Trophoblast cell (in vitro differentiated cells and primary cell): Measurements from ENCODE around the gene PASD1.
"Not testable (repeated sequence)": the region's sequence is repeated elsewhere in the genome, so short reads cannot be mapped to it uniquely, and the experiment has no call there.

ENCODE experiments used
- DNase-seq, 2 donors: peaks; one replicate each; pipeline ENCODE4 v3.0.0-alpha.2; 2016
- H2AFZ ChIP-seq: 2 replicates; pipeline ENCODE4 v1.6.1; 2013; ENCODE audit warnings: low read length, moderate library complexity, mild to moderate bottlenecking; ENCODE audit not compliant: insufficient read depth, poor library complexity
- H2AK5ac ChIP-seq: 2 replicates; pipeline ENCODE4 v1.6.1; 2013; ENCODE audit warnings: mild to moderate bottlenecking, low read length
- H2BK120ac ChIP-seq: 2 replicates; pipeline ENCODE4 v1.6.1; 2013; ENCODE audit warnings: low read length, mild to moderate bottlenecking, moderate library complexity; ENCODE audit not compliant: insufficient read depth, poor library complexity
- H2BK12ac ChIP-seq: 2 replicates; pipeline ENCODE4 v1.6.1; 2013; ENCODE audit warnings: mild to moderate bottlenecking, low read length, moderate library complexity
- H2BK5ac ChIP-seq: 2 replicates; pipeline ENCODE4 v1.6.1; 2013; ENCODE audit warnings: low read length, low read depth, moderate library complexity, mild to moderate bottlenecking; ENCODE audit not compliant: poor library complexity
- H3K14ac ChIP-seq: 2 replicates; pipeline ENCODE4 v1.6.1; 2013; ENCODE audit warnings: mild to moderate bottlenecking, low read length
- H3K18ac ChIP-seq: 2 replicates; pipeline ENCODE4 v1.6.1; 2013; ENCODE audit warnings: mild to moderate bottlenecking, low read length
- H3K23ac ChIP-seq: 2 replicates; pipeline ENCODE4 v1.6.1; 2013; ENCODE audit warnings: low read length
- H3K27ac ChIP-seq: 2 replicates; pipeline ENCODE4 v1.5.1; 2013; ENCODE audit warnings: low read depth, mild to moderate bottlenecking, inconsistent platforms, low read length, moderate library complexity
- H3K27me3 ChIP-seq: 2 replicates; pipeline ENCODE4 v1.6.1; 2013; ENCODE audit warnings: inconsistent platforms, mild to moderate bottlenecking, low read length, moderate library complexity; ENCODE audit not compliant: insufficient read depth
- H3K36me3 ChIP-seq, 2 experiments: 1 replicate in 1 of 2; 2 replicates in 1 of 2; pipeline ENCODE4 v1.6.1; 2013; ENCODE audit warnings: low read length in 2 of 2, mild to moderate bottlenecking in 2 of 2, moderate library complexity in 1 of 2; ENCODE audit not compliant: insufficient read depth in 2 of 2, control insufficient read depth in 1 of 2
- H3K4ac ChIP-seq: 2 replicates; pipeline ENCODE4 v1.6.1; 2013; ENCODE audit warnings: low read depth, mild to moderate bottlenecking, low read length, moderate library complexity
- H3K4me1 ChIP-seq, 2 experiments: 1 replicate in 1 of 2; 2 replicates in 1 of 2; pipeline ENCODE4 v1.6.1; 2013; ENCODE audit warnings: low read length in 2 of 2, mild to moderate bottlenecking in 2 of 2, moderate library complexity in 1 of 2; ENCODE audit not compliant: insufficient read depth in 2 of 2, control insufficient read depth in 1 of 2
- H3K4me2 ChIP-seq: 2 replicates; pipeline ENCODE4 v1.6.1; 2013; ENCODE audit warnings: inconsistent platforms, mild to moderate bottlenecking, low read length, moderate library complexity
- H3K4me3 ChIP-seq: 2 replicates; pipeline ENCODE4 v1.5.1; 2013; ENCODE audit warnings: mild to moderate bottlenecking, low read depth, low read length, inconsistent platforms
- H3K79me1 ChIP-seq: one replicate; pipeline ENCODE4 v1.6.1; 2013; ENCODE audit warnings: low read length
- H3K79me2 ChIP-seq: 2 replicates; pipeline ENCODE4 v1.6.1; 2013; ENCODE audit warnings: low read length, mild to moderate bottlenecking; ENCODE audit not compliant: control insufficient read depth, insufficient read depth, poor library complexity
- H3K9ac ChIP-seq: 2 replicates; pipeline ENCODE4 v1.6.1; 2013; ENCODE audit warnings: mild to moderate bottlenecking, low read length
- H3K9me3 ChIP-seq: 2 replicates; pipeline ENCODE4 v1.6.1; 2013; ENCODE audit warnings: low read depth, mild to moderate bottlenecking, control low read depth, inconsistent platforms, low read length; ENCODE audit not compliant: insufficient read depth
- H4K12ac ChIP-seq: 2 replicates; pipeline ENCODE4 v1.6.1; 2013; ENCODE audit warnings: low read depth, mild to moderate bottlenecking, low read length, moderate library complexity
- H4K8ac ChIP-seq: 2 replicates; pipeline ENCODE4 v1.6.1; 2013; ENCODE audit warnings: low read depth, mild to moderate bottlenecking, low read length, moderate library complexity
- H4K91ac ChIP-seq: one replicate; pipeline ENCODE4 v1.6.1; 2013; ENCODE audit warnings: low read depth, mild to moderate bottlenecking, low read length, moderate library complexity
- WGBS: extraction: QIAGEN DNeasy Blood & Tissue Kit; methylation state at CpG from one replicate; pipeline ENCODE4 v1.1.7; 2013; ENCODE audit warnings: missing lambda C conversion rate; ENCODE audit not compliant: insufficient read length, insufficient coverage; ENCODE audit errors: extremely low coverage; 5-methylcytosine and 5-hydroxymethylcytosine counted together

Gene PASD1

GRCh38 chrX:151555301-151555700, 8.2 kb upstream of the PASD1 start:
- not testable (repeated sequence) for H2AK5ac ChIP-seq, H2BK5ac ChIP-seq, H2BK12ac ChIP-seq, H3K27ac ChIP-seq, H2BK120ac ChIP-seq, H3K4me2 ChIP-seq, H3K79me1 ChIP-seq, DNase-seq, H3K4ac ChIP-seq, H3K36me3 ChIP-seq, H3K18ac ChIP-seq, H3K9me3 ChIP-seq, H3K79me2 ChIP-seq, H4K8ac ChIP-seq, H4K91ac ChIP-seq, H3K4me3 ChIP-seq, H3K4me1 ChIP-seq, H3K9ac ChIP-seq, H2AFZ ChIP-seq, H3K14ac ChIP-seq, H4K12ac ChIP-seq, H3K23ac ChIP-seq, H3K27me3 ChIP-seq
- WGBS = no CpG with 5 or more reads among the region's 25 CpGs

GRCh38 chrX:151562485-151562884, 990 bp upstream of the PASD1 start:
- not testable (repeated sequence) for H3K9ac ChIP-seq, H2BK12ac ChIP-seq, H3K27ac ChIP-seq, H3K79me1 ChIP-seq, H2BK5ac ChIP-seq, H3K9me3 ChIP-seq, H3K79me2 ChIP-seq, H3K4me1 ChIP-seq, H4K12ac ChIP-seq, H2AK5ac ChIP-seq, DNase-seq, H3K4me2 ChIP-seq, H3K18ac ChIP-seq, H3K27me3 ChIP-seq, H3K23ac ChIP-seq, H4K91ac ChIP-seq, H3K14ac ChIP-seq, H3K4me3 ChIP-seq, H2AFZ ChIP-seq, H4K8ac ChIP-seq, H2BK120ac ChIP-seq, H3K36me3 ChIP-seq, H3K4ac ChIP-seq
- no CpG with 5 or more reads among the region's 21 CpGs for WGBS

GRCh38 chrX:151563003-151563402, 472 bp upstream of the PASD1 start:
- not testable (repeated sequence) for H3K9ac ChIP-seq, H2AK5ac ChIP-seq, DNase-seq, H3K4me1 ChIP-seq, H2AFZ ChIP-seq, H4K8ac ChIP-seq, H3K79me1 ChIP-seq, H2BK5ac ChIP-seq, H2BK12ac ChIP-seq, H3K4me3 ChIP-seq, H4K91ac ChIP-seq, H3K27me3 ChIP-seq, H3K36me3 ChIP-seq, H4K12ac ChIP-seq, H3K4me2 ChIP-seq, H3K79me2 ChIP-seq, H2BK120ac ChIP-seq, H3K4ac ChIP-seq, H3K23ac ChIP-seq, H3K18ac ChIP-seq, H3K9me3 ChIP-seq, H3K27ac ChIP-seq, H3K14ac ChIP-seq
- WGBS = no CpG with 5 or more reads among the region's 24 CpGs

GRCh38 chrX:151564035-151564434, 560 bp downstream of the PASD1 start:
- DNase-seq = no peak
- Histone ChIP-seq H2AK5ac (no peak overlapping the region), H3K36me3 (no peaks in the 10 kb centered on the region), H2BK5ac (no peak overlapping the region), H3K27ac (no peak overlapping the region), H4K8ac (no peak overlapping the region), H4K12ac (no peak overlapping the region), H3K27me3 (no peaks in the 10 kb centered on the region), H2BK12ac (no peak overlapping the region), H3K23ac (no peak overlapping the region), H2BK120ac (no peak overlapping the region), H2AFZ (no peak overlapping the region), H3K79me2 (no peaks in the 10 kb centered on the region), H3K14ac (no peak overlapping the region), H3K4me3 (no peak overlapping the region), H3K18ac (no peak overlapping the region), H4K91ac (no peak overlapping the region), H3K79me1 (no peaks in the 10 kb centered on the region), H3K9ac (no peak overlapping the region), H3K4me2 (no peak overlapping the region), H3K4ac (no peak overlapping the region), H3K4me1 (no peaks in the 10 kb centered on the region), H3K9me3 (peaks cover 3% of the 10 kb centered on the region)
- WGBS = no CpG with 5 or more reads among the region's 21 CpGs
